SU-DHL-6 (cell line): Measurements from ENCODE around the gene DPH2.

Experiments used
- H2AFZ ChIP-seq: fragments of 200-600 bp; sonication (generic); 2 replicates; pipeline ENCODE4 v1.6.1; 2014; ENCODE audit warnings: low read depth, mild to moderate bottlenecking, moderate library complexity, mixed read lengths, antibody characterized with exemption, low read length; ENCODE audit not compliant: severe bottlenecking
- H3F3A ChIP-seq: fragments of 200-600 bp; shearing (Covaris generic); 2 replicates; pipeline ENCODE4 v1.6.0; 2016; ENCODE audit warnings: antibody characterized with exemption, mild to moderate bottlenecking; ENCODE audit not compliant: insufficient read depth
- H3K27ac ChIP-seq: fragments of 200-600 bp; sonication (generic); 2 replicates; pipeline ENCODE4 v1.5.1; 2016; ENCODE audit warnings: low read depth, mild to moderate bottlenecking, low read length, moderate library complexity, mixed read lengths
- H3K27me3 ChIP-seq: fragments of 200-600 bp; sonication (generic), shearing (Covaris generic); 2 replicates; pipeline ENCODE4 v1.6.0; 2014; ENCODE audit warnings: mild to moderate bottlenecking, low read length
- H3K36me3 ChIP-seq: fragments of 200-600 bp; sonication (generic); 2 replicates; pipeline ENCODE4 v1.6.1; 2014; ENCODE audit warnings: mild to moderate bottlenecking, low read length, mixed read lengths
- H3K4me2 ChIP-seq: fragments of 300-600, 200-600 bp; shearing (Covaris generic), sonication (generic); 2 replicates; pipeline ENCODE4 v1.6.0; 2014; ENCODE audit warnings: low read length, low read depth, mild to moderate bottlenecking; ENCODE audit not compliant: poor library complexity, severe bottlenecking
- H3K4me3 ChIP-seq: fragments of 200-600 bp; sonication (generic); 2 replicates; pipeline ENCODE4 v1.5.1; 2014; ENCODE audit warnings: antibody characterized with exemption, low read length, mild to moderate bottlenecking, mixed read lengths; ENCODE audit not compliant: insufficient read depth, poor library complexity, severe bottlenecking
- H3K79me2 ChIP-seq: fragments of 200-600 bp; sonication (generic); 2 replicates; pipeline ENCODE4 v1.6.1; 2014; ENCODE audit warnings: mild to moderate bottlenecking, low read length, moderate library complexity; ENCODE audit not compliant: insufficient read depth
- H3K9ac ChIP-seq: fragments of 200-600 bp; sonication (generic); 2 replicates; pipeline ENCODE4 v1.7.0; 2014; ENCODE audit warnings: mild to moderate bottlenecking, low read length
- H3K9me2 ChIP-seq: fragments of 200-600 bp; sonication (generic); replicated peaks from 2 replicates; pipeline ENCODE4 v1.6.1; 2014; ENCODE audit warnings: low read length; ENCODE audit not compliant: insufficient read depth
- H3K9me3 ChIP-seq: fragments of 200-600 bp; sonication (generic); 2 replicates; pipeline ENCODE4 v1.6.1; 2014; ENCODE audit warnings: low read length, mixed read lengths; ENCODE audit not compliant: insufficient read depth
- H4K20me1 ChIP-seq: fragments of 200-600 bp; sonication (generic); 2 replicates; pipeline ENCODE4 v1.6.1; 2014; ENCODE audit warnings: low read depth, mild to moderate bottlenecking, antibody characterized with exemption, low read length, moderate library complexity, mixed read lengths
- CTCF ChIP-seq: fragments of 200-600 bp; sonication (generic); IDR thresholded peaks from one replicate; pipeline ENCODE4 v1.5.1; 2017; ENCODE audit warnings: antibody characterized with exemption, mild to moderate bottlenecking, low read length, moderate library complexity; ENCODE audit not compliant: insufficient read depth, poor library complexity, severe bottlenecking
- EZH2phosphoT487 ChIP-seq: fragments of 200-600 bp; sonication (generic), shearing (Covaris generic); conservative IDR thresholded peaks from 2 replicates; pipeline ENCODE4 v1.6.1; 2018; ENCODE audit warnings: mild to moderate bottlenecking, antibody characterized with exemption, low read length, moderate library complexity, mixed read lengths

The DPH2 gene

DNA sequence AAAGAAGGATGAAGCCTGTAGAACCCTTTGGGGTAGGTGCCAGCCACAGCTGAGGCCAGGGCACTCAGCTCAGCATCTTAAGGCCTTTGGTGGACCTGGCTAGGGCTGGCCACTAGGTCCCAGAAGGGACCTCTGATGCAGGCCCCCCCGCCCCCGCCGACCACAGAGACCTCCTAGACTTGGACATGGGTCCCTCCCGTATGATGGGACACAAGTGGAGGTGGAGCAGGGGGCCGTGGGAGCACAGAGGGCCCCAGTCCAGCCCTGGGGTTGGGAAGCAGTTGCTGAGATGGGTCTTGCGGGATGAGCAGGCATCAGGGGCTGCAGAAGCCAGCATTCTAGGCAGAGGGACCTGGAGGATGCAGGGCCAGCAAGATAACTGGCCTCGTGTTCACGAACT, 12.4 kb downstream of the DPH2 start:
- H3K4me3 ChIP-seq, result no peak overlapping the region
- no peaks in the 10 kb centered on the region for H3K9me2 ChIP-seq
- no peak overlapping the region for H3K27ac ChIP-seq
- TF ChIP-seq EZH2phosphoT487 (no peak), CTCF (no peak)
- no peak overlapping the region for H2AFZ ChIP-seq
- H3K79me2 ChIP-seq, result peaks cover 19% of the 10 kb centered on the region
- no peaks in the 10 kb centered on the region for H3K27me3 ChIP-seq
- no peaks in the 10 kb centered on the region for H3K9me3 ChIP-seq
- no peak overlapping the region for H3K9ac ChIP-seq
- no peaks in the 10 kb centered on the region for H3K36me3 ChIP-seq
- peaks cover 15% of the 10 kb centered on the region for H3F3A ChIP-seq
- no peaks in the 10 kb centered on the region for H4K20me1 ChIP-seq
- no peak overlapping the region for H3K4me2 ChIP-seq

GRCh38 chr1:43982808-43983207, 13.0 kb downstream of the DPH2 start:
- no peak overlapping the region for H3K9ac ChIP-seq
- H3K36me3 ChIP-seq, result no peaks in the 10 kb centered on the region
- no peaks in the 10 kb centered on the region for H3K27me3 ChIP-seq
- no peaks in the 10 kb centered on the region for H3K9me3 ChIP-seq
- H4K20me1 ChIP-seq, result no peaks in the 10 kb centered on the region
- peaks cover 19% of the 10 kb centered on the region for H3K79me2 ChIP-seq
- H2AFZ ChIP-seq, result no peak overlapping the region
- H3K4me2 ChIP-seq, result no peak overlapping the region
- peaks cover 9% of the 10 kb centered on the region for H3F3A ChIP-seq
- no peak overlapping the region for H3K27ac ChIP-seq
- no peak overlapping the region for H3K4me3 ChIP-seq
- TF ChIP-seq EZH2phosphoT487, result no peak
- TF ChIP-seq CTCF, result no peak
- no peaks in the 10 kb centered on the region for H3K9me2 ChIP-seq

GRCh38 chr1:43983253-43983899, 13.6 kb downstream of the DPH2 start:
- no peak overlapping the region for H3K9ac ChIP-seq
- H4K20me1 ChIP-seq, result no peaks in the 10 kb centered on the region
- H3K9me2 ChIP-seq, result no peaks in the 10 kb centered on the region
- H3K4me3 ChIP-seq, result no peak overlapping the region
- TF ChIP-seq EZH2phosphoT487 (no peak), CTCF (no peak)
- H3K36me3 ChIP-seq, result no peaks in the 10 kb centered on the region
- peaks cover 4% of the 10 kb centered on the region for H3F3A ChIP-seq
- H3K79me2 ChIP-seq, result peaks cover 19% of the 10 kb centered on the region
- H2AFZ ChIP-seq, result no peak overlapping the region
- no peak overlapping the region for H3K27ac ChIP-seq
- no peaks in the 10 kb centered on the region for H3K27me3 ChIP-seq
- no peaks in the 10 kb centered on the region for H3K9me3 ChIP-seq
- no peak overlapping the region for H3K4me2 ChIP-seq
